ENCODE data around the gene TRIM32. TPM values are rescaled to one million over a fixed set of nuclear protein-coding genes. Genes with fewer than 3 reads are reported as not detected.

TRIM32 gene
- total and polyA plus RNA-seq, 2 of the 13 experiments (the other 11 are each of a cell fraction or from before 2014, with no cell fraction given), result 6.5 to 7.7 TPM

DNA sequence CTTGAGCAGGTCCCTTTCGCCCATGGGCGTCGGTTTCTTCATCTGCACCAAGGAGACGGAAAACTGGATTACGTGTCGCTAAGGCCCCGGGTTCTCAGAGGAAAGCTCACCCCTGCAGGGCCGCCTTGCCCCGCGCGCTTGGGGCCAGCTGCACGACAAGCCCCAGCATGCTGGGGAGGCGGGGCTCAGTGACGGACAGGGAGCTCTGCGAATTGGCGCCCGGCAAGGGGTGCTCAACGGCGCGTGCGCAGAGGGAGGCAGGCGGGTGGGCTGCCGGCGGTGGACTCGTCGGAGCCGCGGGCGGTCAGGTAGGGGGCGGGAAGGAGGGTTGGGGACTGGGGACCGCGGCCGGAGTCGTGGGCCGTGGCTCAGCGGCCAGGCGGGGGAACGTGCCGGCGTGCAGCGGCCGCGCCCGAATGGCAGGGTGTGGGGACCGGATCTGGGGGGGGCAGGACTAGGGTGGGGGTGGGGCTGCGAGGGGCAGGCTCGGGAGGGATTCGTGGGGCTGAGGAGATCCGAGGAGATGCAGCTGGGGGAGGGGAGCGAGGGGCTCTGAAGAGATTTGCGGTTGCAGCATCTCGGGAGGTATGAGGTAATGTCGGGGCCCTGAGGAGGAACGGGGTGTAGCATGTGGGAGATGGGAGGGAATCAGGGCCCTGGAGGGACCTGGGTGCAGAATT lies at the start of gene TRIM32 (continued):
- TF ChIP-seq, protein P1, sequence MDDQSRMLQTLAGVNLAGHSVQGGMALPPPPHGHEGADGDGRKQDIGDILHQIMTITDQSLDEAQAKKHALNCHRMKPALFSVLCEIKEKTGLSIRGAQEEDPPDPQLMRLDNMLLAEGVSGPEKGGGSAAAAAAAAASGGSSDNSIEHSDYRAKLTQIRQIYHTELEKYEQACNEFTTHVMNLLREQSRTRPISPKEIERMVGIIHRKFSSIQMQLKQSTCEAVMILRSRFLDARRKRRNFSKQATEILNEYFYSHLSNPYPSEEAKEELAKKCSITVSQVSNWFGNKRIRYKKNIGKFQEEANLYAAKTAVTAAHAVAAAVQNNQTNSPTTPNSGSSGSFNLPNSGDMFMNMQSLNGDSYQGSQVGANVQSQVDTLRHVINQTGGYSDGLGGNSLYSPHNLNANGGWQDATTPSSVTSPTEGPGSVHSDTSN (CRISPR knock-in tag; IDR thresholded peaks at IDR 0.05; ENCODE audit: borderline replicate concordance), result peak; percentile 87; the same call in 1 of the 2 replicates
- TF ChIP-seq, protein P2, sequence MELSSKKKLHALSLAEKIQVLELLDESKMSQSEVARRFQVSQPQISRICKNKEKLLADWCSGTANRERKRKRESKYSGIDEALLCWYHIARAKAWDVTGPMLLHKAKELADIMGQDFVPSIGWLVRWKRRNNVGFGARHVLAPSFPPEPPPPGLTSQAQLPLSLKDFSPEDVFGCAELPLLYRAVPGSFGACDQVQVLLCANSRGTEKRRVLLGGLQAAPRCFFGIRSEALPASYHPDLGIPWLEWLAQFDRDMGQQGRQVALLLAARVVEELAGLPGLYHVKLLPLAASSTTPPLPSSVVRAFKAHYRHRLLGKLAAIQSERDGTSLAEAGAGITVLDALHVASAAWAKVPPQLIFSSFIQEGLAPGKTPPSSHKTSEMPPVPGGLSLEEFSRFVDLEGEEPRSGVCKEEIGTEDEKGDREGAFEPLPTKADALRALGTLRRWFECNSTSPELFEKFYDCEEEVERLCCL (CRISPR knock-in tag; IDR thresholded peaks at IDR 0.05; ENCODE audit: borderline replicate concordance), result no peak; the same call in 1 of the 2 replicates
- TF ChIP-seq ZFY (CRISPR knock-in tag; IDR thresholded peaks at IDR 0.05) (peak; percentile 81), NFKBIZ (CRISPR knock-in tag; IDR thresholded peaks at IDR 0.05) (peak; percentile 75; the same call in 1 of the 2 replicates), ZNF629 (CRISPR knock-in tag; conservative IDR thresholded peaks at IDR 0.05) (no peak), DMAP1 (CRISPR knock-in tag; IDR thresholded peaks at IDR 0.05) (peak; percentile 71; the same call in 1 of the 2 replicates), ZNF761 (CRISPR knock-in tag; conservative IDR thresholded peaks at IDR 0.05) (0 out of 2 replicates have a peak, but pooled peaks have one; percentile 43), AKNA (CRISPR knock-in tag; IDR thresholded peaks at IDR 0.05; ENCODE audit: borderline replicate concordance) (no peak), MYPOP (CRISPR knock-in tag; IDR thresholded peaks at IDR 0.05) (no peak), TSC22D2 (CRISPR knock-in tag; IDR thresholded peaks at IDR 0.05; ENCODE audit: borderline replicate concordance) (peak; percentile 21; the same call in 1 of the 2 replicates), DR1 (CRISPR knock-in tag; IDR thresholded peaks at IDR 0.05) (no peak), ZNF678 (CRISPR knock-in tag; IDR thresholded peaks at IDR 0.05) (0 out of 2 replicates have a peak, but pooled peaks have one; percentile 41), SIN3A (IDR thresholded peaks at IDR 0.05; ENCODE audit: borderline replicate concordance, low read depth, low read length) (peak; percentile 57; the same call in 1 of the 2 replicates)
- TF ChIP-seq, protein P3, sequence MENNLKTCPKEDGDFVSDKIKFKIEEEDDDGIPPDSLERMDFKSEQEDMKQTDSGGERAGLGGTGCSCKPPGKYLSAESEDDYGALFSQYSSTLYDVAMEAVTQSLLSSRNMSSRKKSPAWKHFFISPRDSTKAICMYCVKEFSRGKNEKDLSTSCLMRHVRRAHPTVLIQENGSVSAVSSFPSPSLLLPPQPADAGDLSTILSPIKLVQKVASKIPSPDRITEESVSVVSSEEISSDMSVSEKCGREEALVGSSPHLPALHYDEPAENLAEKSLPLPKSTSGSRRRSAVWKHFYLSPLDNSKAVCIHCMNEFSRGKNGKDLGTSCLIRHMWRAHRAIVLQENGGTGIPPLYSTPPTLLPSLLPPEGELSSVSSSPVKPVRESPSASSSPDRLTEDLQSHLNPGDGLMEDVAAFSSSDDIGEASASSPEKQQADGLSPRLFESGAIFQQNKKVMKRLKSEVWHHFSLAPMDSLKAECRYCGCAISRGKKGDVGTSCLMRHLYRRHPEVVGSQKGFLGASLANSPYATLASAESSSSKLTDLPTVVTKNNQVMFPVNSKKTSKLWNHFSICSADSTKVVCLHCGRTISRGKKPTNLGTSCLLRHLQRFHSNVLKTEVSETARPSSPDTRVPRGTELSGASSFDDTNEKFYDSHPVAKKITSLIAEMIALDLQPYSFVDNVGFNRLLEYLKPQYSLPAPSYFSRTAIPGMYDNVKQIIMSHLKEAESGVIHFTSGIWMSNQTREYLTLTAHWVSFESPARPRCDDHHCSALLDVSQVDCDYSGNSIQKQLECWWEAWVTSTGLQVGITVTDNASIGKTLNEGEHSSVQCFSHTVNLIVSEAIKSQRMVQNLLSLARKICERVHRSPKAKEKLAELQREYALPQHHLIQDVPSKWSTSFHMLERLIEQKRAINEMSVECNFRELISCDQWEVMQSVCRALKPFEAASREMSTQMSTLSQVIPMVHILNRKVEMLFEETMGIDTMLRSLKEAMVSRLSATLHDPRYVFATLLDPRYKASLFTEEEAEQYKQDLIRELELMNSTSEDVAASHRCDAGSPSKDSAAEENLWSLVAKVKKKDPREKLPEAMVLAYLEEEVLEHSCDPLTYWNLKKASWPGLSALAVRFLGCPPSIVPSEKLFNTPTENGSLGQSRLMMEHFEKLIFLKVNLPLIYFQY (CRISPR knock-in tag; IDR thresholded peaks at IDR 0.05; ENCODE audit: borderline replicate concordance), result no peak
